GM12875 (cell line): ENCODE results near the gene SLC27A5.

Experiments
- H3K4me3 ChIP-seq: one replicate; pipeline ENCODE4 v1.5.1; 2011; ENCODE audit warnings: low read depth, low read length, control low read depth
- TF ChIP-seq, protein P1 (sequence below): IDR thresholded peaks from 2 replicates; pipeline ENCODE4 v1.5.1; 2011; ENCODE audit warnings: low read depth, mild to moderate bottlenecking, control low read depth, inconsistent platforms, low read length, moderate library complexity, borderline replicate concordance; ENCODE audit not compliant: insufficient read depth

The SLC27A5 gene

GRCh38 chr19:58511353-58512208, at the start of gene SLC27A5:
Gene SLC27A5, minus strand, starts transcription at chr19:58511992. Its CDS starts 37 bp downstream, at chr19:58511955.
- no peak within 1 kb of the TSS for H3K4me3 ChIP-seq
- TF ChIP-seq, protein P1, sequence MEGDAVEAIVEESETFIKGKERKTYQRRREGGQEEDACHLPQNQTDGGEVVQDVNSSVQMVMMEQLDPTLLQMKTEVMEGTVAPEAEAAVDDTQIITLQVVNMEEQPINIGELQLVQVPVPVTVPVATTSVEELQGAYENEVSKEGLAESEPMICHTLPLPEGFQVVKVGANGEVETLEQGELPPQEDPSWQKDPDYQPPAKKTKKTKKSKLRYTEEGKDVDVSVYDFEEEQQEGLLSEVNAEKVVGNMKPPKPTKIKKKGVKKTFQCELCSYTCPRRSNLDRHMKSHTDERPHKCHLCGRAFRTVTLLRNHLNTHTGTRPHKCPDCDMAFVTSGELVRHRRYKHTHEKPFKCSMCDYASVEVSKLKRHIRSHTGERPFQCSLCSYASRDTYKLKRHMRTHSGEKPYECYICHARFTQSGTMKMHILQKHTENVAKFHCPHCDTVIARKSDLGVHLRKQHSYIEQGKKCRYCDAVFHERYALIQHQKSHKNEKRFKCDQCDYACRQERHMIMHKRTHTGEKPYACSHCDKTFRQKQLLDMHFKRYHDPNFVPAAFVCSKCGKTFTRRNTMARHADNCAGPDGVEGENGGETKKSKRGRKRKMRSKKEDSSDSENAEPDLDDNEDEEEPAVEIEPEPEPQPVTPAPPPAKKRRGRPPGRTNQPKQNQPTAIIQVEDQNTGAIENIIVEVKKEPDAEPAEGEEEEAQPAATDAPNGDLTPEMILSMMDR, result no peak

- H3K4me3 ChIP-seq, result no peak overlapping the region
- TF ChIP-seq, protein P1, result no peak
Measured at GRCh38 chr19:58560921-58561320, 49.1 kb upstream of the SLC27A5 start.

DNA sequence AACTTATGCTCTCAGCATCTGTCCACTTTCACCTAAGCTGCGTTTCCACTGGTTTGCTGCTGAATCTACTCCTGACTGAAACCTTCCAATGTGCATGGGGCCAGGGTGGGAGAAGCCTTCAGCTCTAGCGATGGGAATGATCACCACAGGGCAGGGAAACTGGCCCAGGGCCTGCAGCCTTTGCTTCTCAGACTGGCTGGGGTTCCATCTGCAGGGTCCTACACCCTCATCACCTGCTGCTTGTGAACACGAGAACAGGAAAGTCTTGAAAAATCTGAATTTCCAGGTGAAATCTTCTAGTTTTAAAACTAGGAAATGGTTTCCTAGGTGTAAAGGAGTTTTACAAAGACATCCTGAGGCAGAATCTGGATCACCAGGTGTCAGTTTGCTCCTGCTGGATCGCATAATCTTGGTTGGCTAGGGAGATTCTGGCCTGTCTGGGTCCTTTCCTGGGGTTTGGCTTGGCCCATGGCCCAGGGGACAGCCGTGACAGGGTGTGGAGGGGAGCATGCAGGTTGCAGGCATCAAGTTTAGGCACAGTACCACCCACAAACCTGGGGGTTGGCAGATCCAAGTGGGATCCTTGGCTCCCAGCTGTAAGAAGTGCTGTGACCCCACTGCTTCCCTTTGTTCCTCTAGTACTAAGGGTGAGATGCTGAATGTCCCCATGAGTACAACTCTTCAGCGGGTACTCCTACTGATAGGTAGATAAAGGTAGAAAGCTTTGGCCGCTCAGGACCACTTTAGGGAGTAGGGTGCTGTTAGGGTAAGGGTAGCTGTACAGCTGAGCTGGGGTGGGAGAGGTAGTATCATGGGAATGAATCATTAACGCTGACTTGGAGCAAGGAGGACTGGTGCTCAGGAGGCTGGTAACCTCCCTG, 48.5 kb upstream of the SLC27A5 start:
- peak overlapping the region; percentile 96 for H3K4me3 ChIP-seq
- TF ChIP-seq, protein P1, result no peak

GRCh38 chr19:58559275-58560006, 47.6 kb upstream of the SLC27A5 start:
- TF ChIP-seq, protein P1, result no peak

GRCh38 chr19:58558623-58559274, 47.0 kb upstream of the SLC27A5 start:
- TF ChIP-seq, protein P1, result no peak
- H3K4me3 ChIP-seq, result peak overlapping the region; percentile 96

More at GRCh38 chr19:58559275-58560006, 47.6 kb upstream of the SLC27A5 start:
- H3K4me3 ChIP-seq, result peak overlapping the region; percentile 96

- TF ChIP-seq, protein P1, result no peak
- H3K4me3 ChIP-seq, result peak within 1 kb of the TSS; percentile 96
Measured at GRCh38 chr19:58558066-58558622, 46.4 kb upstream of the SLC27A5 start, which contains the start of gene UBE2M. Gene UBE2M, minus strand, starts transcription at chr19:58558611. Its CDS starts 230 bp downstream, at chr19:58558381.
